ENCODE data around the gene LPCAT1. TPM values are rescaled to one million over a fixed set of nuclear protein-coding genes. Genes with fewer than 3 reads are reported as not detected.

The LPCAT1 gene
- total and polyA plus RNA-seq, 10 of the 15 experiments (the other 5 are each of a cell fraction or from before 2014, with no cell fraction given) = 2.3 to 109 (median 72.7) TPM

DNA sequence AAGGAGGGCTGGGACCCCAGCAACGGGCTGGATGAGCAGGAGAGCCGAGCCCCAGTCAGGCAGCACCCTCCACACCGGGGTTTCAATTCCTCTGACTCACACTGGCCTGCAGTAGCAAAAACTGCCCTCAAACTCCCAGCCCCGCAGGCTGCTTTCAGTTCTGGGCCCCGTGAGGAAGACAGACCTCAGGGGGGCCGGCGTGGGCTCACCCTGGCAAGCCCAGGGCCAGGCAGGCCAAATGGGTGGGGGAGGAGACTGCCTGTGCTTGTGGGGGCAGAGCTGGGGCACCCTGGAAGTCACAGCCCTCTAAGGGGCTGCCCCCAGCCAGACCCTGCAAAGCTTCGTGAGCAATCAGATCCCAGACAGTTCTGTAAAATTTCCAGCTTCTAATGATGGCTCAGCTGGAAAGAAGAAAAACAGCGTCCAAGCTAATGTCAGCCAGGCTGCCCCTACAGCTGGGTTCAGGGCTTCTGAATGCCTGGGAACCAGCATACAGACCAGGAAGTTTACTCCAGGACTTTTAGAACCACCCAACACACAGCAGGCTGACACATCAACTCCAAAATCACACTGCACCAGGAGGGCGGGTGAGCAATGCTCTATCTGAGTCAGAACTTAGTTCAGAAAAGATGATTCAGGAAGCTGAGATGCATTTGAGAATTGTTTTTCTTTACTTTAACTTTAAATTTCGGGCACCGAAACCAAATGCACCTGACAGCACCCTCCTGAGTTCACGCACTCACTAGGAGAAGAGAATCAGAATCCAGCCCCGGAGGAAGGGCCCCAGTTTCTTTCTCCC lies 34.7 kb downstream of the LPCAT1 start (continued):
- TF ChIP-seq JUNB (IDR thresholded peaks at IDR 0.05) (peak; percentile 51), CREB1 (IDR thresholded peaks at IDR 0.05; ENCODE audit: low read depth) (no peak), CHD1 (IDR thresholded peaks at IDR 0.05; ENCODE audit: low read depth, low read length) (no peak), EED (IDR thresholded peaks at IDR 0.05; ENCODE audit: low read depth) (peak; percentile 76), SMAD5 (IDR thresholded peaks at IDR 0.05; ENCODE audit: low read depth) (peak; percentile 25; the same call in 1 of the 2 replicates), EP300 (IDR thresholded peaks at IDR 0.05; ENCODE audit: borderline replicate concordance in 1 of 2, control insufficient read depth in 1 of 2, low read depth in 2 of 2, low read length in 2 of 2) (peak; percentile 19 to 21; a peak in 1 of 4 replicates), PAX8 (IDR thresholded peaks at IDR 0.05) (no peak), WRNIP1 (IDR thresholded peaks at IDR 0.05; ENCODE audit: borderline replicate concordance, low read depth, low read length) (no peak), RFX5 (IDR thresholded peaks at IDR 0.05; ENCODE audit: low read depth, low read length) (no peak), RCOR1 (conservative IDR thresholded peaks at IDR 0.05; ENCODE audit: low read depth, low read length) (peak; percentile 59), LARP7 (IDR thresholded peaks at IDR 0.05) (no peak), BRCA1 (IDR thresholded peaks at IDR 0.05; ENCODE audit: low read depth, low read length) (no peak)
- TF ChIP-seq, protein P1, sequence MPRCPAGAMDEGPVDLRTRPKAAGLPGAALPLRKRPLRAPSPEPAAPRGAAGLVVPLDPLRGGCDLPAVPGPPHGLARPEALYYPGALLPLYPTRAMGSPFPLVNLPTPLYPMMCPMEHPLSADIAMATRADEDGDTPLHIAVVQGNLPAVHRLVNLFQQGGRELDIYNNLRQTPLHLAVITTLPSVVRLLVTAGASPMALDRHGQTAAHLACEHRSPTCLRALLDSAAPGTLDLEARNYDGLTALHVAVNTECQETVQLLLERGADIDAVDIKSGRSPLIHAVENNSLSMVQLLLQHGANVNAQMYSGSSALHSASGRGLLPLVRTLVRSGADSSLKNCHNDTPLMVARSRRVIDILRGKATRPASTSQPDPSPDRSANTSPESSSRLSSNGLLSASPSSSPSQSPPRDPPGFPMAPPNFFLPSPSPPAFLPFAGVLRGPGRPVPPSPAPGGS (IDR thresholded peaks at IDR 0.05; ENCODE audit: borderline replicate concordance, insufficient read depth, low read depth, low read length, poor library complexity, severe bottlenecking) = peak; percentile 90
- TF ChIP-seq, protein P2, sequence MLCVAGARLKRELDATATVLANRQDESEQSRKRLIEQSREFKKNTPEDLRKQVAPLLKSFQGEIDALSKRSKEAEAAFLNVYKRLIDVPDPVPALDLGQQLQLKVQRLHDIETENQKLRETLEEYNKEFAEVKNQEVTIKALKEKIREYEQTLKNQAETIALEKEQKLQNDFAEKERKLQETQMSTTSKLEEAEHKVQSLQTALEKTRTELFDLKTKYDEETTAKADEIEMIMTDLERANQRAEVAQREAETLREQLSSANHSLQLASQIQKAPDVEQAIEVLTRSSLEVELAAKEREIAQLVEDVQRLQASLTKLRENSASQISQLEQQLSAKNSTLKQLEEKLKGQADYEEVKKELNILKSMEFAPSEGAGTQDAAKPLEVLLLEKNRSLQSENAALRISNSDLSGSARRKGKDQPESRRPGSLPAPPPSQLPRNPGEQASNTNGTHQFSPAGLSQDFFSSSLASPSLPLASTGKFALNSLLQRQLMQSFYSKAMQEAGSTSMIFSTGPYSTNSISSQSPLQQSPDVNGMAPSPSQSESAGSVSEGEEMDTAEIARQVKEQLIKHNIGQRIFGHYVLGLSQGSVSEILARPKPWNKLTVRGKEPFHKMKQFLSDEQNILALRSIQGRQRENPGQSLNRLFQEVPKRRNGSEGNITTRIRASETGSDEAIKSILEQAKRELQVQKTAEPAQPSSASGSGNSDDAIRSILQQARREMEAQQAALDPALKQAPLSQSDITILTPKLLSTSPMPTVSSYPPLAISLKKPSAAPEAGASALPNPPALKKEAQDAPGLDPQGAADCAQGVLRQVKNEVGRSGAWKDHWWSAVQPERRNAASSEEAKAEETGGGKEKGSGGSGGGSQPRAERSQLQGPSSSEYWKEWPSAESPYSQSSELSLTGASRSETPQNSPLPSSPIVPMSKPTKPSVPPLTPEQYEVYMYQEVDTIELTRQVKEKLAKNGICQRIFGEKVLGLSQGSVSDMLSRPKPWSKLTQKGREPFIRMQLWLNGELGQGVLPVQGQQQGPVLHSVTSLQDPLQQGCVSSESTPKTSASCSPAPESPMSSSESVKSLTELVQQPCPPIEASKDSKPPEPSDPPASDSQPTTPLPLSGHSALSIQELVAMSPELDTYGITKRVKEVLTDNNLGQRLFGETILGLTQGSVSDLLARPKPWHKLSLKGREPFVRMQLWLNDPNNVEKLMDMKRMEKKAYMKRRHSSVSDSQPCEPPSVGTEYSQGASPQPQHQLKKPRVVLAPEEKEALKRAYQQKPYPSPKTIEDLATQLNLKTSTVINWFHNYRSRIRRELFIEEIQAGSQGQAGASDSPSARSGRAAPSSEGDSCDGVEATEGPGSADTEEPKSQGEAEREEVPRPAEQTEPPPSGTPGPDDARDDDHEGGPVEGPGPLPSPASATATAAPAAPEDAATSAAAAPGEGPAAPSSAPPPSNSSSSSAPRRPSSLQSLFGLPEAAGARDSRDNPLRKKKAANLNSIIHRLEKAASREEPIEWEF (IDR thresholded peaks at IDR 0.05; ENCODE audit: insufficient replicate concordance, low read depth, low read length) = no peak
- TF ChIP-seq, protein P3, sequence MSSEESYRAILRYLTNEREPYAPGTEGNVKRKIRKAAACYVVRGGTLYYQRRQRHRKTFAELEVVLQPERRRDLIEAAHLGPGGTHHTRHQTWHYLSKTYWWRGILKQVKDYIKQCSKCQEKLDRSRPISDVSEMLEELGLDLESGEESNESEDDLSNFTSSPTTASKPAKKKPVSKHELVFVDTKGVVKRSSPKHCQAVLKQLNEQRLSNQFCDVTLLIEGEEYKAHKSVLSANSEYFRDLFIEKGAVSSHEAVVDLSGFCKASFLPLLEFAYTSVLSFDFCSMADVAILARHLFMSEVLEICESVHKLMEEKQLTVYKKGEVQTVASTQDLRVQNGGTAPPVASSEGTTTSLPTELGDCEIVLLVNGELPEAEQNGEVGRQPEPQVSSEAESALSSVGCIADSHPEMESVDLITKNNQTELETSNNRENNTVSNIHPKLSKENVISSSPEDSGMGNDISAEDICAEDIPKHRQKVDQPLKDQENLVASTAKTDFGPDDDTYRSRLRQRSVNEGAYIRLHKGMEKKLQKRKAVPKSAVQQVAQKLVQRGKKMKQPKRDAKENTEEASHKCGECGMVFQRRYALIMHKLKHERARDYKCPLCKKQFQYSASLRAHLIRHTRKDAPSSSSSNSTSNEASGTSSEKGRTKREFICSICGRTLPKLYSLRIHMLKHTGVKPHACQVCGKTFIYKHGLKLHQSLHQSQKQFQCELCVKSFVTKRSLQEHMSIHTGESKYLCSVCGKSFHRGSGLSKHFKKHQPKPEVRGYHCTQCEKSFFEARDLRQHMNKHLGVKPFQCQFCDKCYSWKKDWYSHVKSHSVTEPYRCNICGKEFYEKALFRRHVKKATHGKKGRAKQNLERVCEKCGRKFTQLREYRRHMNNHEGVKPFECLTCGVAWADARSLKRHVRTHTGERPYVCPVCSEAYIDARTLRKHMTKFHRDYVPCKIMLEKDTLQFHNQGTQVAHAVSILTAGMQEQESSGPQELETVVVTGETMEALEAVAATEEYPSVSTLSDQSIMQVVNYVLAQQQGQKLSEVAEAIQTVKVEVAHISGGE (CRISPR knock-in tag; IDR thresholded peaks at IDR 0.05) = no peak
- TF ChIP-seq, protein P4, sequence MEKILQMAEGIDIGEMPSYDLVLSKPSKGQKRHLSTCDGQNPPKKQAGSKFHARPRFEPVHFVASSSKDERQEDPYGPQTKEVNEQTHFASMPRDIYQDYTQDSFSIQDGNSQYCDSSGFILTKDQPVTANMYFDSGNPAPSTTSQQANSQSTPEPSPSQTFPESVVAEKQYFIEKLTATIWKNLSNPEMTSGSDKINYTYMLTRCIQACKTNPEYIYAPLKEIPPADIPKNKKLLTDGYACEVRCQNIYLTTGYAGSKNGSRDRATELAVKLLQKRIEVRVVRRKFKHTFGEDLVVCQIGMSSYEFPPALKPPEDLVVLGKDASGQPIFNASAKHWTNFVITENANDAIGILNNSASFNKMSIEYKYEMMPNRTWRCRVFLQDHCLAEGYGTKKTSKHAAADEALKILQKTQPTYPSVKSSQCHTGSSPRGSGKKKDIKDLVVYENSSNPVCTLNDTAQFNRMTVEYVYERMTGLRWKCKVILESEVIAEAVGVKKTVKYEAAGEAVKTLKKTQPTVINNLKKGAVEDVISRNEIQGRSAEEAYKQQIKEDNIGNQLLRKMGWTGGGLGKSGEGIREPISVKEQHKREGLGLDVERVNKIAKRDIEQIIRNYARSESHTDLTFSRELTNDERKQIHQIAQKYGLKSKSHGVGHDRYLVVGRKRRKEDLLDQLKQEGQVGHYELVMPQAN (conservative IDR thresholded peaks at IDR 0.05) = no peak; the same call in 1 of the 2 replicates
